Subcutaneous abdominal adipose tissue (tissue), 5 donors: Measurements from ENCODE around the gene SGCD.

ENCODE experiments used
- H3K27ac ChIP-seq: one replicate; pipeline ENCODE4 v1.7.0; 2013; ENCODE audit warnings: low read depth, mild to moderate bottlenecking, inconsistent platforms, low read length, moderate library complexity
- H3K27me3 ChIP-seq, 5 donors: one replicate each; pipeline ENCODE4 v1.7.0; 2013; ENCODE audit warnings: low read length in 5 of 5, inconsistent platforms in 1 of 5; ENCODE audit not compliant: control insufficient read depth in 5 of 5, insufficient read depth in 4 of 5
- H3K36me3 ChIP-seq, 5 donors: one replicate each; pipeline ENCODE4 v1.7.0; 2013; ENCODE audit warnings: low read length in 5 of 5; ENCODE audit not compliant: control insufficient read depth in 5 of 5, insufficient read depth in 5 of 5
- H3K4me1 ChIP-seq, 5 donors: one replicate each; pipeline ENCODE4 v1.7.0; 2013; ENCODE audit warnings: low read length in 5 of 5, mild to moderate bottlenecking in 3 of 5, moderate library complexity in 1 of 5; ENCODE audit not compliant: control insufficient read depth in 5 of 5, insufficient read depth in 5 of 5
- H3K4me3 ChIP-seq, 5 donors: one replicate each; pipeline ENCODE4 v1.7.0; 2013; ENCODE audit warnings: low read length in 5 of 5, low read depth in 1 of 5
- H3K9ac ChIP-seq, 5 donors: one replicate each; pipeline ENCODE4 v1.7.0; 2013; ENCODE audit warnings: low read length in 5 of 5, mild to moderate bottlenecking in 4 of 5, moderate library complexity in 3 of 5
- H3K9me3 ChIP-seq, 5 donors: one replicate each; pipeline ENCODE4 v1.7.0; 2013; ENCODE audit warnings: low read length in 5 of 5; ENCODE audit not compliant: control insufficient read depth in 5 of 5
- donor health status: healthy.
- donor health status: healthy.
- donor health status: healthy.
- donor health status: healthy.
- donor health status: healthy.

SGCD gene

GRCh38 chr5:156779436-156779835, 452.5 kb downstream of the SGCD start:
- H3K27me3 ChIP-seq, result no peaks in the 10 kb centered on the region
- H3K27ac ChIP-seq, result no peak overlapping the region
- H3K9me3 ChIP-seq, result peaks cover 0 to 3% (median 0%) of the 10 kb centered on the region in 5 donors
- no peaks in the 10 kb centered on the region for H3K4me1 ChIP-seq
- no peak overlapping the region for H3K9ac ChIP-seq
- H3K4me3 ChIP-seq, result no peak overlapping the region
- no peaks in the 10 kb centered on the region for H3K36me3 ChIP-seq

GRCh38 chr5:156783092-156783491, 456.1 kb downstream of the SGCD start:
- Histone ChIP-seq H3K4me3 (no peak overlapping the region), H3K36me3 (no peaks in the 10 kb centered on the region), H3K4me1 (no peaks in the 10 kb centered on the region), H3K27me3 (no peaks in the 10 kb centered on the region), H3K9ac (no peak overlapping the region), H3K27ac (no peak overlapping the region), H3K9me3 (peaks cover 0 to 7% (median 3%) of the 10 kb centered on the region in 5 donors)

- H3K27ac ChIP-seq, result no peak overlapping the region
- H3K9me3 ChIP-seq, result no peaks in the 10 kb centered on the region
- H3K4me3 ChIP-seq, result no peak overlapping the region
- H3K27me3 ChIP-seq, result no peaks in the 10 kb centered on the region
- no peaks in the 10 kb centered on the region for H3K36me3 ChIP-seq
- H3K9ac ChIP-seq, result no peak overlapping the region
- H3K4me1 ChIP-seq, result no peaks in the 10 kb centered on the region
These were observed 467.7 kb downstream of the SGCD start for GRCh38 chr5:156794687-156795086.

GRCh38 chr5:156798201-156798600, 471.2 kb downstream of the SGCD start:
- no peak overlapping the region for H3K27ac ChIP-seq
- H3K36me3 ChIP-seq, result no peaks in the 10 kb centered on the region
- no peaks in the 10 kb centered on the region for H3K4me1 ChIP-seq
- no peaks in the 10 kb centered on the region for H3K9me3 ChIP-seq
- no peak overlapping the region for H3K4me3 ChIP-seq
- no peak overlapping the region for H3K9ac ChIP-seq
- H3K27me3 ChIP-seq, result no peaks in the 10 kb centered on the region

GRCh38 chr5:156799171-156799570, 472.2 kb downstream of the SGCD start:
- Histone ChIP-seq H3K9me3 (no peaks in the 10 kb centered on the region), H3K9ac (no peak overlapping the region), H3K36me3 (no peaks in the 10 kb centered on the region), H3K27ac (no peak overlapping the region), H3K27me3 (no peaks in the 10 kb centered on the region), H3K4me1 (no peaks in the 10 kb centered on the region), H3K4me3 (no peak overlapping the region)

DNA sequence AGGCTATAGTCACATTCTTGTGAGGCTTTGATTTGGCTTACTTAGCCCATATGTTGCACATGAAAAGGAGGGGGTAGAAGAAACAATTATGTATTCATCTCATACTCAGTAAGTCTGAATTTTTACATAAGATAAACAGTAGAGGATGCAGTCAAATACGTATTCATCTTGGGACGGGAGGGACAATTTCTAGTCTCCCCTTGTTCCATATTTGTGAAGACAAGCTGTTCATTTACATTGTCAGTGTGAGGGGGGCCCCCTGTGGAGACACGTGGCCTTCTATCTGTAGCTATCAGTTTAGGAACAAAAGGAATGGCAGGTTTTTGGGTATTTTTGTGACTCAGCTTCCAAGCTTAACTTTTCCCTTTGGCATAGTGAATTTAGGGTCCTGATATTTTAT, 474.0 kb downstream of the SGCD start:
- H3K9me3 ChIP-seq, result peaks cover 0 to 2% (median 0%) of the 10 kb centered on the region in 5 donors
- no peak overlapping the region for H3K9ac ChIP-seq
- no peaks in the 10 kb centered on the region for H3K36me3 ChIP-seq
- no peak overlapping the region for H3K27ac ChIP-seq
- no peak overlapping the region for H3K4me3 ChIP-seq
- no peaks in the 10 kb centered on the region for H3K4me1 ChIP-seq
- no peaks in the 10 kb centered on the region for H3K27me3 ChIP-seq

- no peak overlapping the region for H3K4me3 ChIP-seq
- no peaks in the 10 kb centered on the region for H3K27me3 ChIP-seq
- no peaks in the 10 kb centered on the region for H3K36me3 ChIP-seq
- H3K9ac ChIP-seq, result no peak overlapping the region
- no peaks in the 10 kb centered on the region for H3K4me1 ChIP-seq
- peaks cover 0 to 3% (median 0%) of the 10 kb centered on the region in 5 donors for H3K9me3 ChIP-seq
- no peak overlapping the region for H3K27ac ChIP-seq
These were observed 475.5 kb downstream of the SGCD start for GRCh38 chr5:156802501-156802900.

GRCh38 chr5:156803404-156803803, 476.4 kb downstream of the SGCD start:
- peaks cover 0 to 3% (median 0%) of the 10 kb centered on the region in 5 donors for H3K9me3 ChIP-seq
- H3K27ac ChIP-seq, result no peak overlapping the region
- no peak overlapping the region for H3K9ac ChIP-seq
- H3K4me1 ChIP-seq, result no peaks in the 10 kb centered on the region
- no peak overlapping the region for H3K4me3 ChIP-seq
- no peaks in the 10 kb centered on the region for H3K36me3 ChIP-seq
- H3K27me3 ChIP-seq, result no peaks in the 10 kb centered on the region

- H3K4me1 ChIP-seq, result no peaks in the 10 kb centered on the region
- peaks cover 0 to 3% (median 0%) of the 10 kb centered on the region in 5 donors for H3K9me3 ChIP-seq
- no peaks in the 10 kb centered on the region for H3K27me3 ChIP-seq
- H3K27ac ChIP-seq, result no peak overlapping the region
- no peak overlapping the region for H3K4me3 ChIP-seq
- no peaks in the 10 kb centered on the region for H3K36me3 ChIP-seq
- H3K9ac ChIP-seq, result no peak overlapping the region
These were observed 486.0 kb downstream of the SGCD start for GRCh38 chr5:156812959-156813358.

DNA sequence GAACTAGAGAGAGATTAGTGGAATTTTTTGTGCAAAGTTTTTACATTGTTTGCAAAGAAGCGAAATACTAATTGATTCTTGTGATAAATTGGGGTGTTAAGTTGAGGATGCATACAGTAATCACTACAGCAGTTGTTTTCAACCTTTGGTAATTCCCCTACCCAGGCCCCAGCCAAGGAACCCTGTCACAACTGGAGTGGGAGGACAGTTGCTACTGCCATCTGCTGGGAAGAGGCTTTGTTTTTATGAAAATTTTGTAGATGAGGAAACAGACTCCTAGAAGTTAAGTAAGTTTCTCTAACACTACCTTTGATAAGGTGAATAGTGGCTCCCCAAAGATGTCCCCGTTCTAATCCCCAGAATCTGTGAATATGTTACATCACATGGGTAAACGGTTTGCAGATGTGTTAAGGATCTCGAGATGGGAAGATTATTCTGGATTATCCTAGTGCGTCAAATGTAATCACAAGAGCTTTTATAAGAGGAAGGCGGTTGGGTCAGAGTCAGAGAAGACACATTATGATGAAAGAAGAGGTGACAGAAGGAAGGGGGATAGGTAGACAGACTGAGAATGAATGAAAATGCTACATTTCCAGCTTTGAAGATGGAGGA, 489.1 kb downstream of the SGCD start:
- Histone ChIP-seq H3K27ac (no peak overlapping the region), H3K9me3 (peaks cover 0 to 2% (median 0%) of the 10 kb centered on the region in 5 donors)

More for the DNA sequence above, 489.1 kb downstream of the SGCD start:
- no peaks in the 10 kb centered on the region for H3K36me3 ChIP-seq
- no peaks in the 10 kb centered on the region for H3K4me1 ChIP-seq
- no peak overlapping the region for H3K9ac ChIP-seq
- peaks cover 0 to 3% (median 0%) of the 10 kb centered on the region in 5 donors for H3K27me3 ChIP-seq
- no peak overlapping the region for H3K4me3 ChIP-seq
